ENCODE data around the gene KCNH1.

GRCh38 chr1:211033921-211034525 is 99.9 kb downstream of the KCNH1 start:
- no peak for TF ChIP-seq CTCF (IDR thresholded peaks at IDR 0.05 in 4 of 5, conservative IDR thresholded peaks at IDR 0.05 in 1 of 5)
- no peak for TF ChIP-seq POLR2A (IDR thresholded peaks at IDR 0.05)
